GF-D8 (cell line): ENCODE data around the gene CMIP.
"Not testable (repeated sequence)": the region's sequence is repeated elsewhere in the genome, so short reads cannot be mapped to it uniquely, and the experiment has no call there.

Source experiments
- DNase-seq: peaks from one replicate; lab custom pipeline; 2025; lab: John Stamatoyannopoulos, UW

CMIP gene

DNA sequence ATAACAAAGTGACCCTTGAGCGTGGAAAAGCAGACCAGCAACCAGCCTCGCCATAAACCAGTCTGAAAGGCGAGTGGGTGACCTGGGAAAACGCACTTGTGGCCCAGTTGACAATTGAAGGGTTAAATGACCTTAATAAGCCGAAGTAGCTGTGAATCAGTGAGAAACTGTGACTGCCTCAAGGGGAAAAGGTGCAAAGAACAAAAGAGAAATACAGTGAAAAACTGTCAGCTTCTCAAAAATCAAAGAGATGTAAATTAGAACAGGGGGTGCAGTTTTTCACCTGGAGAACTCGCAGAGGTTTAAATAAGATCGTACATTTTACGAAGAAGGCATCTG lies 124.1 kb downstream of the CMIP start:
- DNase-seq: no peak

- DNase-seq: no peak
Observed at GRCh38 chr16:81569361-81570034, 124.9 kb downstream of the CMIP start.

DNA sequence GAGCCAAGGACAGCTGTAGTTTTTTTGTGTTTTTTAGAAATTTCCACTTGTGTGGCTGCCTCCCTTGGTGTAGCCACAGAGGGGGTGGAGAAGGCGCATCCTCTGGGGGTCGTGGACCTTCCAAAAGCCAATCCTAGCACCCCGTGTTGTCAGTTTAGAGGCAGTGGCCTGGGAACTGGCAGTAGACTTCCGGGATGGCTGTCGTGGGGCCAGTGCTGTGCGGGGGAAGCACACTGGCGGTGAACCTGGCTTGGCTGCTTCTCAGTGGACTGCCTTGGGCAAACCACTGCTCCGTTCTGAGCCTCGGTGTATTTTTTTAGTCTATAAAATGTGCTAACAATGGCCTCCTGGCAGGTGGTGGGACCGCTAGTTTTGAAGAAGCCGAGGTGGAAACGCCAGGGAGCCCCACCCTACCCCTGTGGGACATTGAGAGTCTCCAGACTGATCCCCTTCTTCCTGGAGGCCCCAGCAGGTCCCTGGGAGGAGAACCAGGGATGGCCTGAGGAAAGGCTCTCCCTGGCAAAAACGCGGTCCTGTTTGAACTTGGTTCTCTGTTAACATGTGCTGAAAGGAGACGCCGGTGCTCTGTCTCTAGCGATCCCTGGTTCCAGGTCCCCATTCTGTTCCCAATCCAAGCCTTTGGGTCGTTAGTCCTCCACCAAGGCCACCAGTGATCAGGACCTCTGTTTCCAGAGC lies 125.7 kb downstream of the CMIP start:
- DNase-seq: no peak

GRCh38 chr16:81571175-81571574 lies 126.6 kb downstream of the CMIP start:
- no peak for DNase-seq

- DNase-seq: no peak
Observed at GRCh38 chr16:81571592-81572385, 127.2 kb downstream of the CMIP start.

DNA sequence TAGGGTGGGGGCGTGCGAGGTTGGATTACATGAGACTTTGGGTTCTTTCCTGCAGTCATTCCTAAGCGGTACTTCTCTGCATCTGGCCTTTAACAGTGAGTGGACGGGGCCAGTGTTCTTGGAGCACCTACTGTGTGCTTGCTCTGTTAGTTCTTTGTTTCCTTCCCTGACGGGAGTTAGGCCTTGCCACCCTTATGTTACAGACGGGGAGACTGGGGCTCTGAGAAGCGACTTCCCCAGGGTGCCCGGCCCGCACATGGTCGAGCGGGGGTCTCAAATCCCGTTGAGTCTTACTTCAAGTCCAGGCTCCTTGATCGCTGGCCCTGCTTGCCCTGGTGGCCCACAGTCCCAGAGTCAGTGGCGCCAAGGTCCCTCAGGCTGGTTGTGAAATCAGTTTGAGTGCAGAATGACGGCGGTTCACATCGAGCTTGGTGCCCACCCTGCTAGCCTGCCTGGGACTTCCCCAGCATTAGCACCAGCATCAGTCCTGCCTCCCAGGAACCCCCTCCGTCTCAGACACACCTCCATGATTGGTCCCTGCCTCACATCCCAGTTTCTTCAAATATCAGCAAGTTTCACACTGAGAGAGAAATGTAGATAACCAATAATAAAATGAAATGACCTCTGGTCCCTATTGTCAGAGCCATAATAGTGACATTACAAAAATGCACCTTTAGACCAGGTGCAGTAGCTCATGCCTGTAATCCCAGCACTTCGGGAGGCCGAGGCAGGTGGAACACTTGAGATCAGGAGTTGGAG lies 128.0 kb downstream of the CMIP start:
- DNase-seq: no peak

DNA sequence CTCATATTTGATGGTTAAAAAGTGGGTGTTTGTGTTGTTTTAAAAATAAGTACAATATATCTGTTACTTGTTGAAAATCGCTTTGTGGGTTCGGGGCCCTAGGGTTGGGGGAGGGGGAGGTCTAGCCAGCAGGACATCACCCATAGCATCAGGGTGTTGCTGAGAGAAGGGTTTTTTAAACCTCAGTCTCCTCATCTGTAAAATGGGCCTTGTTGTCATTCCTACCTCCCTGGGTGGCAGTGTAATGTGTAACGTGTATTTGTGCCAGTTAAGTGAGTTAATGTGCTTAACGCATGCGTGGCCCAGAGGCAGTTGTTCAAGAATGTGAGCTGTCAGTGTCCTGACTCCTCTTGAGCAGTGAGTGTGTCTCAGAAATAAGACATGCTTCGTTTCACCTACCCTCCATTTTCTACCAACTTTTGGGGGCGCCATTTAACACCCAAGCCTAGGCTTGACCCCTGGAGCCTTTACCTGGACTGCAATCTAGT lies 129.0 kb downstream of the CMIP start:
- DNase-seq: no peak

GRCh38 chr16:81574168-81574567 lies 129.6 kb downstream of the CMIP start:
- no peak for DNase-seq

DNA sequence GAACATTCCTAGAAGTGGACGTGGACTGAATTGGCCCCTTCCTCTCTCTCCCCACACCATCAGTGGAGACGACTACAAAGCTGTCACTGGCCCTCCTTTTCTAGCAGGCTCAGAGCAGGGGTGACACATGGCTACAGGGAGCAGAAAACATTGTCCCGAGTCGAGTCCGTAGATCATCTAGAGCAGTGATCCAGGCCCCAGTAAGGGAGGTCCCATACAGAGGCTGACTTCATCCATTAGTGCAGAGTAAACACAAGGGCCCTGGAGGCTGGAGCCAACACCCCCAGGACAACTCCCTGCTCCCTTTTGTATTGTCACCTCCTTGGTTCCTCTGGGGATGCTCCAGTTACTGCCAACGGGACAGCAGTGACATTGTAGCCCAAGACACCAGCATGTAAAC lies 130.7 kb downstream of the CMIP start:
- no peak for DNase-seq

DNA sequence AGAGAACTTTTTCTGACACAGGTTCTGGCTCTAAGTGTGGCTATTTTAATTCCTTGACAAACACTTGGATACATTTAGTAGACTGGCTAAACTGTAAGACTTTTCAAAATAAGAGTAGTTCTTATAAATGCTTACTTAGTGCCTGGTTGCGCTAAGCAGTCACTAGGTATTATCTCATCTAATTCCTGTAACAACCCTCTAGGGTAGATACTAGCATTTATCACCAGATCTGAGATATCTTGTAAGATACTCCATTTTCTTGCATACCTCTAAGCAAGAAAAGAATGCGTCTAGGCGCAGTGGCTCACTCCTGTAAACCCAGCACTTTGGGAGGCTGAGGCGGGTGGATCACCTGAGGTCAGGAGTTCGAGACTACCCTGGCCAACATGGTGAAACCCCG lies 131.2 kb downstream of the CMIP start:
- DNase-seq: no peak

- DNase-seq: no peak
Observed at GRCh38 chr16:81576696-81577095, 132.1 kb downstream of the CMIP start.

DNA sequence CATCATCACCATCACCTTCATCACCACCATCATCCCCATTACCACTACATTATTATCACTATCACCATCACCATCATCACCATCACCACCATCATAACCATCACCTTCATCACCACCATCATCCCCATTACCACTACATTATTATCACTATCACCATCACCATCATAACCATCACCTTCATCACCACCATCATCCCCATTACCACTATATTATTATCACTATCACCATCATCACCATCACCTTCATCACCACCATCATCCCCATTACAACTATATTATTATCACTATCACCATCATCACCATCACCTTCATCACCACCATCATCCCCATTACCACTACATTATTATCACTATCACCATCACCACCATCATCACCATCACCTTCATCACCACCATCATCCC lies 132.7 kb downstream of the CMIP start:
- not testable (repeated sequence) for DNase-seq

- no peak for DNase-seq
Observed at GRCh38 chr16:81578076-81578475, 133.5 kb downstream of the CMIP start.

GRCh38 chr16:81578636-81579413 lies 134.2 kb downstream of the CMIP start:
- no peak for DNase-seq

GRCh38 chr16:81581107-81581506 lies 136.5 kb downstream of the CMIP start:
- DNase-seq: no peak

DNA sequence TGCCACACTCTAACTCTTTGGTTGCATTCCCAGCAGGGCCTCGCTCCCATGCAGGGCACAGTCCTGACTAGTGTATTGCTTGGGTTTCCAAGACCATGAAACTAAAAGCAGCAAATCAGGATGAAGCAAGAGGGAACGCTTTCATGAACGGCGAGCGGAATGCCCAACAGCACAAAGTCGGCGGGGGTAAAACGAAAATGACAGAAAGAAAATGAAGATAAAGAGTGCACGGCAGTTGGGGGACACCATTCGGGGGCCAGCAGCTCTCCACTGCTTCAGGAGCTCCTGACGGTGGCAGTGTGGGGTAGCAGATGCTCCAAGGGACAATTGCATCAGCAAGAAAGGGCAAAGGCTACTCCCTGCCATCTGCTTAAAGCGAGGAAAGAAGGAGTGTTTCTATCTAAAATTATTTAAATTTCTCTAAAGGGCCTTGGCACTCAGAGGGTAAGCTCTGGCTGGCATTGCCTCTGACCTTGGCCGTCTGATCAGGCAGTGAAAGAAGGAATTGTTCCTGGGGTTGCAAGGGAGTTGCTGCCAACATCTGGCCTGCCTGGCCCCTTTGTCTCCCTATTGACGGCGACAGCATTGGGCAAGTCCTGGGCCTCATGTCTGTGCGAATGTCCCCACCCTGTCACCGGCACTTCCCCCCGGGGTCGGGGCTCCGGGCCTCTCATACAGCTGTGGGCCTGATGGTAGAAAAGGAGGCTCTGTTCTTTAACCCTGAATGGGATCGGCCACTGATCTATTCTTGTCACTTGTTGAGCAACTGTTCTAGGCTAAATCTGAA lies 138.2 kb downstream of the CMIP start:
- DNase-seq: no peak

- no peak for DNase-seq
Observed at GRCh38 chr16:81583893-81584631, 139.5 kb downstream of the CMIP start.

GRCh38 chr16:81585785-81586184 lies 141.2 kb downstream of the CMIP start:
- DNase-seq: no peak

DNA sequence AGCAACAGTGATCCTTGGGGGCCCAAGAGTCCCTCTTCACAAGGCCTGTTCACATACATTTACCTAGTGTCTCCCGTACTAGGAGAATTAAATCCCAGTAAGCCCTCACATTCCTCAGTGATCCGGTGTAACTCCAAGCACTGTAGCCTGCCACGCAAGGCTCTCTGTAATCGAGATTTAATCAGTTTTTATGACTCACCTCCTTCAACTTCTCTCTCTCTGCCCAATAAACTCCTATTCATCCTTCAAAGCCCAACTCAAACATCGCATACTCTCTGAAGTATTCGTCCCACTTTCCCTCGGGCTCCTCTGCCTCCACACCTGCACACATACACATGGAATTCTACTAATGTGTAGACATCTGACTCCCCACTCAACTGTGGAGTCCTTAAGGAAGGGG lies 141.8 kb downstream of the CMIP start:
- DNase-seq: no peak
